GM23248 (cell line): ENCODE results near the gene PVRIG.

Source experiments
- EZH2 ChIP-seq: fragments of 200-600 bp; sonication (generic); IDR thresholded peaks from 2 replicates; pipeline ENCODE4 v1.6.1; 2018; ENCODE audit warnings: antibody characterized with exemption, mild to moderate bottlenecking; ENCODE audit not compliant: insufficient read depth, poor library complexity, severe bottlenecking
- EZH2phosphoT487 ChIP-seq: fragments of 200-600 bp; sonication (generic); IDR thresholded peaks from 2 replicates; pipeline ENCODE4 v1.6.1; 2018; ENCODE audit warnings: antibody characterized with exemption, moderate library complexity, mild to moderate bottlenecking, low read depth; ENCODE audit not compliant: insufficient read depth

DNA sequence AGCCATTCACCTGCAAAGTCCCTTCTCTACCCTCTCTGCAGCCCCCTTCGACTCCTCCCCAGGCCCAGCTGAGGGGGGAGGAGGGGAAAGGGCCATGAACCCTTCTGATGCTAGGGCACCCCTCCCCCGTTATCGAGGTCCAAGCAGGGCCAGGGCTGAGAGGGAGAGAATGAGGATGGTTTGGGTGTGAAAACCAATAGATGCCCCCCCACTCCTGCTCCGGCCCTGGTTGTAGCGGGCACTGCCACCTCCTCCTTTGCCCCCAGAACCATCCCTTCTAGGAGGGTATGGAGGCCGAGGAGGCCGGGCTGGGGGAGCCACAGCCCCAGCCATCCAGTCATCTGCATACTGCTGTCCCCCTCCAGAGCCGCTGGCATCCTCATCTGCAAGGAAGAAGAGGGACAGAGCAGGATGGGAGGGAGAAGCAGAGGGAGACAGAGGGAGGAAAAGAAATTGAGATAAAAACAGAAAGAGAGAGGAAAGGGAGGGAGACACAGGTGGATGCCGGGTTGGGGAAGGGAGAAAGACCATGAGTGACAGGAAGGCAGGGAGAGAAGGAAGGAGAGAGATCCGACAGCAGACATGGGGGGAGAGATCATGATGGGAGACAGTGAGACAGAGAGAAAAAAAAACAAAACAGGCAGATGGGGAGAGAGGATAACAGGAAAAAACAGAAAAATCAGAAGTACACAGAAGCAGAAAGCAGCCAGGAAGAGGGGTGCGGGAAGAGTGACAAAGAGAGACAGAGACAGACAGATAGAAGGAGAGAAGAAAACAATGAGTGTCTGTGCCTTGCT is 49.5 kb upstream of the PVRIG start:
- TF ChIP-seq EZH2phosphoT487 (no peak), EZH2 (no peak)
